Right cardiac atrium (tissue), 5 donors: ENCODE data around the gene LGALS1. TPM values are rescaled to one million over a fixed set of nuclear protein-coding genes. Genes with fewer than 3 reads are reported as not detected.
A peak's percentile ranks its signal among the peaks of the same experiment; 100 is the strongest.

ENCODE experiments used
- ATAC-seq, 2 donors: fragments of 200-7000 bp; cut with Tn5 transposase; one replicate each; pipeline versions ENCODE4 v1.8.0 to v1.9.1; 2020; ENCODE audit warnings: moderate library complexity in 2 of 2, mild to moderate bottlenecking in 1 of 2
- DNase-seq, 3 donors: peaks; one replicate each; pipeline ENCODE4 v3.0.0-alpha.2; 2020
- H3K27ac ChIP-seq: one replicate; pipeline ENCODE4 v1.5.1; 2013; ENCODE audit warnings: mild to moderate bottlenecking, low read length, control low read depth, moderate library complexity
- H3K27me3 ChIP-seq: one replicate; pipeline ENCODE4 v1.6.1; 2013; ENCODE audit not compliant: control insufficient read depth, insufficient read depth
- H3K4me1 ChIP-seq: one replicate; pipeline ENCODE4 v1.6.1; 2013; ENCODE audit warnings: low read length; ENCODE audit not compliant: control insufficient read depth, insufficient read depth
- H3K4me3 ChIP-seq: one replicate; pipeline ENCODE4 v1.5.1; 2013; ENCODE audit warnings: low read length, control low read depth
- H3K9me3 ChIP-seq: one replicate; pipeline ENCODE4 v1.6.1; 2013; ENCODE audit warnings: low read length; ENCODE audit not compliant: control insufficient read depth
- WGBS: extraction: QIAGEN DNeasy Blood & Tissue Kit; methylation state at CpG from one replicate; pipeline ENCODE4 v1.1.7; 2013; 5-methylcytosine and 5-hydroxymethylcytosine counted together
- intact Hi-C, 4 donors: fragments of 100-400 bp; cut with DNase I; formaldehyde crosslinking; loops; one replicate each; pipeline versions ENCODE4 v1.11.0 to v1.14.0; 2022 to 2023
- polyA plus RNA-seq: library from polyadenylated mRNA; stranded (reverse); fragments of 200-250 nt; gene quantifications from one replicate; pipeline ENCODE4 v1.2.3, GENCODE V29; 2013
- total RNA-seq, 4 donors: library from RNA; stranded (reverse); fragmentation: NEBNext Ultra II Directional; extraction: Animal tissue kit (Norgen Biotek cat#: 25700); gene quantifications; one replicate each; pipeline ENCODE4 v1.2.1, GENCODE V29; 2021
- donor health status: healthy with polysubstance abuse.
- donor health status: DM: no; HTN: yes; CAD: no.
- donor health status: DM: no; HTN: no; CAD: no.
- donor health status: DM: no; HTN: yes; CAD: no; lungs with severe emphysema.
- donor health status: DM: yes; HTN: yes; CAD: no.

LGALS1 gene
- total and polyA plus RNA-seq, 5 donors: 438 to 1,338 (median 636) TPM

GRCh38 chr22:37631448-37632173, 43.8 kb upstream of the LGALS1 start:
- no peak for DNase-seq
- intact Hi-C loops: no loop called here
- 78% methylated on average over 19 of the region's 19 CpGs for WGBS
- peaks cover 14% of the 10 kb centered on the region for H3K4me1 ChIP-seq
- no peak for ATAC-seq
- H3K4me3 ChIP-seq: no peak overlapping the region
- H3K27me3 ChIP-seq: no peaks in the 10 kb centered on the region
- H3K27ac ChIP-seq: no peak overlapping the region
- H3K9me3 ChIP-seq: no peaks in the 10 kb centered on the region

GRCh38 chr22:37632174-37633088, 43.0 kb upstream of the LGALS1 start:
- 74% methylated on average over 14 of the region's 14 CpGs for WGBS
- no peaks in the 10 kb centered on the region for H3K9me3 ChIP-seq
- no peaks in the 10 kb centered on the region for H3K27me3 ChIP-seq
- ATAC-seq: no peak
- peak overlapping the region; percentile 82 for H3K27ac ChIP-seq
- peak in 1 of 3 donors; percentile 81 for DNase-seq
- peaks cover 14% of the 10 kb centered on the region for H3K4me1 ChIP-seq
- intact Hi-C loops: no loop called here
- H3K4me3 ChIP-seq: no peak overlapping the region

GRCh38 chr22:37633089-37633624, 42.3 kb upstream of the LGALS1 start:
- intact Hi-C loops: no loop called here
- no peak for DNase-seq
- no peak overlapping the region for H3K4me3 ChIP-seq
- no peaks in the 10 kb centered on the region for H3K9me3 ChIP-seq
- H3K27ac ChIP-seq: peak overlapping the region; percentile 82
- 35% methylated on average over 11 of the region's 11 CpGs for WGBS
- no peak for ATAC-seq
- H3K27me3 ChIP-seq: no peaks in the 10 kb centered on the region
- peaks cover 14% of the 10 kb centered on the region for H3K4me1 ChIP-seq

GRCh38 chr22:37633625-37634416, 41.6 kb upstream of the LGALS1 start:
- Histone ChIP-seq H3K27ac (peak overlapping the region; percentile 82), H3K4me3 (no peak overlapping the region), H3K27me3 (no peaks in the 10 kb centered on the region), H3K4me1 (peaks cover 14% of the 10 kb centered on the region), H3K9me3 (no peaks in the 10 kb centered on the region)
- ATAC-seq: peak; percentile 86 to 87
- DNase-seq: peak; percentile 93 to 98 (median 98)
- intact Hi-C loops: no loop called here
- WGBS: 2% methylated on average over 24 of the region's 24 CpGs

GRCh38 chr22:37634417-37634924, 41.0 kb upstream of the LGALS1 start:
- Histone ChIP-seq H3K9me3 (no peaks in the 10 kb centered on the region), H3K27me3 (no peaks in the 10 kb centered on the region), H3K27ac (peak overlapping the region; percentile 82), H3K4me3 (no peak overlapping the region), H3K4me1 (peaks cover 14% of the 10 kb centered on the region)
- WGBS: 12% methylated on average over 8 of the region's 8 CpGs
- DNase-seq: peak in 1 of 3 donors; percentile 80
- intact Hi-C loops: no loop called here
- ATAC-seq: peak; percentile 39 to 44

GRCh38 chr22:37635157-37635556, 40.3 kb upstream of the LGALS1 start:
- intact Hi-C loops: no loop called here
- DNase-seq: no peak
- WGBS: 86% methylated on average over 7 of the region's 7 CpGs
- Histone ChIP-seq H3K27ac (no peak overlapping the region), H3K9me3 (no peaks in the 10 kb centered on the region), H3K4me3 (no peak overlapping the region), H3K4me1 (peaks cover 14% of the 10 kb centered on the region), H3K27me3 (no peaks in the 10 kb centered on the region)
- no peak for ATAC-seq

GRCh38 chr22:37636186-37636948, 39.1 kb upstream of the LGALS1 start:
- H3K27ac ChIP-seq: no peak overlapping the region
- intact Hi-C loops: no loop called here
- no peaks in the 10 kb centered on the region for H3K9me3 ChIP-seq
- peaks cover 14% of the 10 kb centered on the region for H3K4me1 ChIP-seq
- WGBS: 67% methylated on average over 6 of the region's 6 CpGs
- no peaks in the 10 kb centered on the region for H3K27me3 ChIP-seq
- DNase-seq (no peak), ATAC-seq (no peak)
- no peak overlapping the region for H3K4me3 ChIP-seq

GRCh38 chr22:37636949-37637273, 38.5 kb upstream of the LGALS1 start:
- Histone ChIP-seq H3K4me1 (peaks cover 14% of the 10 kb centered on the region), H3K27ac (no peak overlapping the region)

GRCh38 chr22:37638391-37639069, 36.9 kb upstream of the LGALS1 start:
- Histone ChIP-seq H3K4me3 (no peak overlapping the region), H3K9me3 (no peaks in the 10 kb centered on the region), H3K4me1 (peaks cover 13% of the 10 kb centered on the region), H3K27me3 (no peaks in the 10 kb centered on the region), H3K27ac (no peak overlapping the region)
- DNase-seq (no peak), ATAC-seq (no peak)
- intact Hi-C loops: no loop called here
- 59% methylated on average over 11 of the region's 11 CpGs for WGBS

More at GRCh38 chr22:37636949-37637273, 38.5 kb upstream of the LGALS1 start:
- no peak for ATAC-seq
- WGBS: 67% methylated on average over 3 of the region's 3 CpGs
- no peak overlapping the region for H3K4me3 ChIP-seq
- DNase-seq: no peak
- intact Hi-C loops: no loop called here
- no peaks in the 10 kb centered on the region for H3K27me3 ChIP-seq
- H3K9me3 ChIP-seq: no peaks in the 10 kb centered on the region
